GM19023 (cell line): ENCODE results near the gene KIF25.

Source experiments
- ATAC-seq: cut with Tn5 transposase; IDR thresholded peaks from one replicate; pipeline ENCODE4 v1.9.1; 2021; ENCODE audit warnings: mild to moderate bottlenecking, moderate library complexity; ENCODE audit not compliant: unreplicated experiment

KIF25 gene

DNA sequence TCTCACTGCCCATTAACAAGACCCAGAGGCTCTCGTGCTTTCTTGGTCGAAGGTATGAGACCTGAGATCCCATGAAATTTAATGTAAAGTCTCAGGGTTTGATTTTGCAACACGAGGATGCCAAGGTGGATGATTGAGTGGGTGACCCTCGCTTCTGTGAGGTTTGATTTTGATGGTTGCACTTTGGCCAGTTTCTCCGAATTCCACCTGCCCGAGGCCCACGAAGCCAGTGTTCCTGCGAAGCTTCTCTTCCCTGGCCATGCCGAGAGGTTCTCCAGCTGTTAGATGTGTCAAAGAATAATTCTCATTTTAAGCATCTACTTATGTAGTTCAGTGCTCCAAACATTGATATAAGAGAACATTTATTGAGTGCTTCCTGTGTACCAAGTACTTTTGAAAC, at the start of gene KIF25:
TSS of gene KIF25 (plus strand) at position 30 of the 400 bp plus-strand sequence. CDS start 31,915 bp downstream, outside the sequence.
- no peak for ATAC-seq

GRCh38 chr6:167947716-167948115, 49.8 kb upstream of the KIF25 start:
- ATAC-seq: no peak

DNA sequence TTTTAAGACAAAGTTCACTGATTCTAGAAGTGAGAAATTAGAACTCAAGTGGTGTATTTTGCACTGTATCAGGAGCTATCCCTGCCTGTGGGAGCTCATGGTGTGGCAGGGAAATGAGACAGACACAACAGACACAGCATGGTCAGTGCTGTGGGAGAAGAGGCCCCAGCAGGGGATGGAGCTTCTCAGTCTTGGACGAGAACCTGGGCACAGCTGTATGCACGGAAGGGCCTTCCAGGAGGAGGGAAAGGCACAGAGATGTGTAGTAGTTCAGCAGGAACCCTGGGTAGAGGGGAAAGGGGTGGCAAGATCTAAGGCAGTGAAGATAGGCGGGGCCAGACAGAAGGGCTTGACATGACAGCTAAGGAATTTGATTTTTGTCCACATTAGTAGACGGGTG, 48.8 kb upstream of the KIF25 start:
- ATAC-seq: no peak

- no peak for ATAC-seq
These were observed 48.3 kb upstream of the KIF25 start for GRCh38 chr6:167949121-167949684.

GRCh38 chr6:167951781-167952511, 45.5 kb upstream of the KIF25 start:
- ATAC-seq: no peak

- no peak for ATAC-seq
These were observed 45.0 kb upstream of the KIF25 start for GRCh38 chr6:167952512-167952859.

DNA sequence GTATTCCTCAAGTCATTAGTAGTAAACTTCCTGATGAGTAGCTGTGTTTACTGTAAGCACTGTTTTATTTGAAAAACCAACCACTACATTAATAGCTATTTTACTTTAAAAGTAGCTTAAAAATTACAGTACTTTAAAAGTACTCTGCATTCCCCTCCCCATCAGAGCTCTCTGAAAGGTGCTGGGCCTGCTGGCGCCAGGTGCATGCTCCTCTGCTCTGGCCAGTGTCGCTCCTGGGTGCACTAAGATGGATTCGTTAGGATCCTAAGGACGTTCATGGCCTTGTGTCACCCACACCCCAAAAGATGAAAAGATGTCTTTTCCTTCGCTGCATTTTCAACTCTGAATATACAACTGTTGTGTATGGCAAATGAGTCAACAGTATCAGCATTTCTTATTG, 43.9 kb upstream of the KIF25 start:
- no peak for ATAC-seq

GRCh38 chr6:167954151-167954550, 43.3 kb upstream of the KIF25 start:
- no peak for ATAC-seq

DNA sequence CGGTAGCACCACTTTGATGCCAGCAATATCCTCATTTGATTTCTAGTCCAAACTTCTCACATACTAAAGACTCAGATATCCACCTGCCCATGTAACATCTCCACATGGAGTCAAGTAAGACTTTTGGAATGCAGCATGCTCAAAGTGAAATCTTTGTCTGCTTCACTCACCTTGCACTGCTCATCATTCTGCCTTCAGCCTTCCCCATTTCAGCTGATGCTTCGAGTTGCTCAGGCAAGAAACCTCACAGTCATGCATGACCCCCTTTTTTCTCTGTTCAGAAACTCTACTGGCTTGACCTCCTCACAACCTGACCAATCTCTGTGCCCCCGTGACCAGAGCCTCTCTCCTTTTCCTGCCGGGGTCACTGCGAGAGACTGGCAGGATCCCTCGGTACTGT, 41.0 kb upstream of the KIF25 start:
- ATAC-seq: no peak

DNA sequence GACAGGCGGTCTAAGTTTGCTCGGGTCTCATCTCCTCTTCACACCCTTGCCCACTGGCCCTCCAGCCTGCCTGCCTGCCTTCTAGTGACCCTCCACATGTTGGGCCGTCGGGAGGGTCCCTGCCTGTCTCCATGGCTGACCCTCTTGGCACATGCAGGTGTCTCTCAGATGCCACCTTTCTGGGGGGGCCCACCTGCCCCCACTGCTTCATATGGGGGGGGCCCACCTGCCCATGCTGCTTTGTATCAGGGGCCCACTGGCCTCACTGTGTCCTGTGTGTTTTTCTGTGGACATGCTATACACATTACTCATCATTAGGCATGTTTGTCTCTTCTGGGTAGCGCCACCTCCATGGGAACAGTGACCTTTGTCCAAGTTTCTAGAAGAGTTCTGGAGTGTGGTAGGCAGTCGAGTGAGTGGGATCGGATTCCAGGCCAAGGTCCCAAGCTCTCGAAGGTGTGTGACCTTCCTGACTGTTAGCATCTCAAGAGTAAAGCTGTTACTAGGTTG, 40.4 kb upstream of the KIF25 start:
- ATAC-seq: no peak

GRCh38 chr6:167957626-167958025, 39.8 kb upstream of the KIF25 start:
- ATAC-seq: no peak

GRCh38 chr6:167960579-167960978, 36.9 kb upstream of the KIF25 start:
- ATAC-seq: no peak

- no peak for ATAC-seq
These were observed 34.8 kb upstream of the KIF25 start for GRCh38 chr6:167962711-167963110.

DNA sequence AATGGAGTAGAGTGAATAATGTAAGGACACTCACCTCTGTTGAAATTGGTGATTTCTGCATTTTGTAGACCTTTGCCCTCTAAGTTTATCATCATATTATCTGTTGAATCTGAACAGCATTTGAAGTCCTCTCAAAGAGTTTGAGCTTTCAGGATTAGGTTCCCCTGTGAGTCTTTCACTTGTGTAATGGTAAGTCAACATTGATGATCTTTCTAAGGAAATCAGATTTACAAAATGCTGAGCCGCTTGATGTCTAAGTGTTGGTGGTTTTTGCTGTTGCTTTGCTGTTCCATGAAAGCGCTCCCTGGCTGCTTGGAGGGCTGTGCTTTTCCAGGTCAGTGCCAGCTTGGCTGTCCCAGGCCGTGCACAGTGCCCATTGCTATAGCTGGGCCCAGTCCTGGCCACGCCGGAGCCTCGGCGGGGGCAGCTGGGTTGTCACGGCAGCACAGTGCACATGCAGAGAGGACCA, 33.8 kb upstream of the KIF25 start:
- no peak for ATAC-seq

GRCh38 chr6:167965592-167966539, 31.6 kb upstream of the KIF25 start:
- no peak for ATAC-seq

GRCh38 chr6:167966540-167966905, 30.9 kb upstream of the KIF25 start:
- no peak for ATAC-seq

- no peak for ATAC-seq
These were observed 29.4 kb upstream of the KIF25 start for GRCh38 chr6:167968091-167968490.

DNA sequence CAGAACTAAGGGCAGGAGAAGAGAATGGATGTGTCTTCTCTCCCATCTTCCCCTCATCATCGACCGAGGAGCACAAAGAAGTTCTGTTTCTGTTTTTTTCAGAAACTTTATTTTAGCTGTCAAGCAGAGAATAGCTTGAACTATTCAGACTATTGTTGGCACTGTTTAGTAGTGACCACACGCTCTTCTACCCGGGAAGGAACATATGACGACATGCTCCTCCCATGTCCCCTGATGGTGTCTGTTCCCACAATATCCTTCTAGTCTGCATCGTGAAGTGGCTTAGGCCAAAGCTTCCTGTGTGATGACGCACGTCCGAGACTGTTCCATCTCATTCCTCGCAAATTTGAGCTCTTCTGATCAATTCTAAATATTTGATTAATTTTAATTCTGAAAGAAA, 27.2 kb upstream of the KIF25 start:
- ATAC-seq: no peak

GRCh38 chr6:167972193-167972592, 25.3 kb upstream of the KIF25 start:
- ATAC-seq: no peak

- ATAC-seq: no peak
These were observed 24.2 kb upstream of the KIF25 start for GRCh38 chr6:167973148-167973885.
